Smooth muscle cell (in vitro differentiated cells): Measurements from ENCODE around the gene RAB33B. TPM values are rescaled to one million over a fixed set of nuclear protein-coding genes. Genes with fewer than 3 reads are reported as not detected.
A peak's percentile ranks its signal among the peaks of the same experiment; 100 is the strongest.

Experiments used
- DNase-seq: peaks from one replicate; lab custom pipeline; 2025; ENCODE audit not compliant: unreplicated experiment; lab: John Stamatoyannopoulos, UW
- H2AFZ ChIP-seq: fragments of 200-600 bp; sonication (generic); 2 replicates; pipeline ENCODE4 v1.6.0; 2016; ENCODE audit warnings: antibody characterized with exemption, low read depth, mild to moderate bottlenecking
- H3F3A ChIP-seq: fragments of 200-600 bp; sonication (generic); 2 replicates; pipeline ENCODE4 v1.6.0; 2017; ENCODE audit warnings: antibody characterized with exemption, low read depth
- H3K27ac ChIP-seq: fragments of 200-600 bp; sonication (generic); 2 replicates; pipeline ENCODE4 v1.5.1; 2016; ENCODE audit warnings: low read depth, mild to moderate bottlenecking
- H3K27me3 ChIP-seq: fragments of 200-600 bp; sonication (generic); 2 replicates; pipeline ENCODE4 v1.6.1; 2016; ENCODE audit warnings: low read depth, mild to moderate bottlenecking
- H3K36me3 ChIP-seq: fragments of 200-600 bp; sonication (generic); 2 replicates; pipeline ENCODE4 v1.5.1; 2016; ENCODE audit warnings: low read depth
- H3K4me1 ChIP-seq: fragments of 200-600 bp; sonication (generic); 2 replicates; pipeline ENCODE4 v1.5.1; 2016; ENCODE audit warnings: low read depth
- H3K4me2 ChIP-seq: fragments of 200-600 bp; sonication (generic); 2 replicates; pipeline ENCODE4 v1.6.0; 2016; ENCODE audit warnings: mild to moderate bottlenecking
- H3K4me3 ChIP-seq: fragments of 200-600 bp; sonication (generic); 2 replicates; pipeline ENCODE4 v1.5.1; 2016; ENCODE audit warnings: mild to moderate bottlenecking
- H3K79me2 ChIP-seq: fragments of 200-600 bp; sonication (generic); 2 replicates; pipeline ENCODE4 v1.6.0; 2016; ENCODE audit warnings: low read depth, mild to moderate bottlenecking
- H3K9ac ChIP-seq: fragments of 200-600 bp; sonication (generic); 2 replicates; pipeline ENCODE4 v1.6.0; 2016; ENCODE audit warnings: low read depth
- H3K9me3 ChIP-seq: fragments of 200-600 bp; sonication (generic); replicated peaks from 2 replicates; pipeline ENCODE4 v1.5.1; 2016; ENCODE audit warnings: low read depth
- H4K20me1 ChIP-seq: fragments of 200-600 bp; sonication (generic); 2 replicates; pipeline ENCODE4 v1.6.0; 2016; ENCODE audit warnings: low read depth
- CTCF ChIP-seq: fragments of 200-600 bp; sonication (generic); IDR thresholded peaks from 2 replicates; pipeline ENCODE4 v1.5.1; 2017; ENCODE audit warnings: borderline replicate concordance, mild to moderate bottlenecking, antibody characterized with exemption; ENCODE audit not compliant: insufficient read depth, poor library complexity, severe bottlenecking
- WGBS: methylation state at CpG from one replicate; pipeline ENCODE4 v1.1.7; 2016; ENCODE audit warnings: low lambda C conversion rate; 5-methylcytosine and 5-hydroxymethylcytosine counted together
- polyA plus RNA-seq: library from polyadenylated mRNA; unstranded; fragments of >200 nt; fragmentation: Nextera tagmentation; extraction: Ambion mirVana; gene quantifications from 2 replicates; pipeline ENCODE4 v1.2.1, GENCODE V29; 2016
- total RNA-seq: library from RNA; depleted of rRNA; stranded (reverse); fragments of >200 nt; gene quantifications from 2 replicates; pipeline ENCODE4 v1.2.3, GENCODE V29; 2014

RAB33B gene
- total and polyA plus RNA-seq, 2 experiments from 2014 or later = 6.3 to 15.8 TPM

DNA sequence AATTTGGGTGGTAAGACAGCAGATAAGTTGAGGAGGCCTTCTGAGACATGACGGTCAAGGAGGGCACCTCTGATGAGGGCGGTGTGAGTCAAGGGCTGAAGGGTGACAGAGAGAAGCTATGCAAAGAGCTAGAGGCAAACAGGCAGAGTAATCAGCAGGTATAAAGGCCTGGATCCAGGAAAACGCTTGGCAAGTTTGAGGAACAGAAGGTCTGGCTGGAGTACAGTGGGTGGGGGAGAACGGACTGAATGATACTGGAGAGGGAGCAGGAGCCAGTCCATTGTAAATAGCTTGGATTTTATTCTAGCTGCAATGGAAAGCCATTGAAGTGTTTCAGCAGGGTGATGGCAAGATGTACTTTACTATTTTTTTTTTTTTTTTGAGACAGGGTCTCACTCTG lies 39.3 kb downstream of the RAB33B start:
- H2AFZ ChIP-seq = no peak overlapping the region
- no peaks in the 10 kb centered on the region for H4K20me1 ChIP-seq
- H3F3A ChIP-seq = no peaks in the 10 kb centered on the region
- WGBS = 90% methylated on average over 4 of the region's 4 CpGs
- no peak overlapping the region for H3K9ac ChIP-seq
- H3K4me3 ChIP-seq = no peak overlapping the region
- no peak overlapping the region for H3K4me2 ChIP-seq
- H3K27ac ChIP-seq = no peak overlapping the region
- H3K36me3 ChIP-seq = no peaks in the 10 kb centered on the region
- H3K4me1 ChIP-seq = no peaks in the 10 kb centered on the region
- no peaks in the 10 kb centered on the region for H3K79me2 ChIP-seq
- no peak for DNase-seq
- TF ChIP-seq CTCF = no peak
- H3K27me3 ChIP-seq = no peaks in the 10 kb centered on the region
- no peaks in the 10 kb centered on the region for H3K9me3 ChIP-seq

GRCh38 chr4:139499186-139499585 lies 45.3 kb downstream of the RAB33B start:
- H3K79me2 ChIP-seq = no peaks in the 10 kb centered on the region
- H3K4me1 ChIP-seq = no peaks in the 10 kb centered on the region
- H3K36me3 ChIP-seq = no peaks in the 10 kb centered on the region
- no peak for TF ChIP-seq CTCF
- no peak for DNase-seq
- no peak overlapping the region for H3K27ac ChIP-seq
- no peaks in the 10 kb centered on the region for H3K9me3 ChIP-seq
- no peak overlapping the region for H3K4me3 ChIP-seq
- no peaks in the 10 kb centered on the region for H3K27me3 ChIP-seq
- H4K20me1 ChIP-seq = no peaks in the 10 kb centered on the region
- no peaks in the 10 kb centered on the region for H3F3A ChIP-seq
- WGBS = 79% methylated on average over 4 of the region's 4 CpGs
- H3K9ac ChIP-seq = no peak overlapping the region
- H3K4me2 ChIP-seq = peak overlapping the region; percentile 14
- H2AFZ ChIP-seq = no peak overlapping the region

GRCh38 chr4:139501117-139501516 lies 47.2 kb downstream of the RAB33B start:
- H3K4me2 ChIP-seq = no peak overlapping the region
- no peaks in the 10 kb centered on the region for H3K9me3 ChIP-seq
- H3K27ac ChIP-seq = no peak overlapping the region
- no peaks in the 10 kb centered on the region for H4K20me1 ChIP-seq
- H3K4me1 ChIP-seq = no peaks in the 10 kb centered on the region
- no peak overlapping the region for H3K4me3 ChIP-seq
- H3K27me3 ChIP-seq = no peaks in the 10 kb centered on the region
- no peak for DNase-seq
- no peaks in the 10 kb centered on the region for H3K36me3 ChIP-seq
- TF ChIP-seq CTCF = no peak
- no peak overlapping the region for H2AFZ ChIP-seq
- 49% methylated on average over 3 of the region's 3 CpGs for WGBS
- no peaks in the 10 kb centered on the region for H3K79me2 ChIP-seq
- no peak overlapping the region for H3K9ac ChIP-seq
- no peaks in the 10 kb centered on the region for H3F3A ChIP-seq

- Histone ChIP-seq H3K4me3 (no peak overlapping the region), H2AFZ (no peak overlapping the region), H3K4me1 (no peaks in the 10 kb centered on the region), H4K20me1 (no peaks in the 10 kb centered on the region), H3K4me2 (no peak overlapping the region), H3F3A (no peaks in the 10 kb centered on the region), H3K27ac (no peak overlapping the region), H3K36me3 (no peaks in the 10 kb centered on the region), H3K79me2 (no peaks in the 10 kb centered on the region), H3K27me3 (no peaks in the 10 kb centered on the region), H3K9ac (no peak overlapping the region), H3K9me3 (no peaks in the 10 kb centered on the region)
- WGBS = 86% methylated on average over 6 of the region's 6 CpGs
- no peak for DNase-seq
- TF ChIP-seq CTCF = no peak
These were observed 47.6 kb downstream of the RAB33B start for GRCh38 chr4:139501527-139501926.
